HG02943 (cell line): Measurements from ENCODE around the gene MEMO1.
"Not testable (repeated sequence)": the region's sequence is repeated elsewhere in the genome, so short reads cannot be mapped to it uniquely, and the experiment has no call there.

ENCODE experiments used
- ATAC-seq: cut with Tn5 transposase; IDR thresholded peaks from one replicate; pipeline ENCODE4 v1.9.1; 2021; ENCODE audit warnings: mild to moderate bottlenecking, low read depth, moderate library complexity; ENCODE audit not compliant: unreplicated experiment

MEMO1 gene

DNA sequence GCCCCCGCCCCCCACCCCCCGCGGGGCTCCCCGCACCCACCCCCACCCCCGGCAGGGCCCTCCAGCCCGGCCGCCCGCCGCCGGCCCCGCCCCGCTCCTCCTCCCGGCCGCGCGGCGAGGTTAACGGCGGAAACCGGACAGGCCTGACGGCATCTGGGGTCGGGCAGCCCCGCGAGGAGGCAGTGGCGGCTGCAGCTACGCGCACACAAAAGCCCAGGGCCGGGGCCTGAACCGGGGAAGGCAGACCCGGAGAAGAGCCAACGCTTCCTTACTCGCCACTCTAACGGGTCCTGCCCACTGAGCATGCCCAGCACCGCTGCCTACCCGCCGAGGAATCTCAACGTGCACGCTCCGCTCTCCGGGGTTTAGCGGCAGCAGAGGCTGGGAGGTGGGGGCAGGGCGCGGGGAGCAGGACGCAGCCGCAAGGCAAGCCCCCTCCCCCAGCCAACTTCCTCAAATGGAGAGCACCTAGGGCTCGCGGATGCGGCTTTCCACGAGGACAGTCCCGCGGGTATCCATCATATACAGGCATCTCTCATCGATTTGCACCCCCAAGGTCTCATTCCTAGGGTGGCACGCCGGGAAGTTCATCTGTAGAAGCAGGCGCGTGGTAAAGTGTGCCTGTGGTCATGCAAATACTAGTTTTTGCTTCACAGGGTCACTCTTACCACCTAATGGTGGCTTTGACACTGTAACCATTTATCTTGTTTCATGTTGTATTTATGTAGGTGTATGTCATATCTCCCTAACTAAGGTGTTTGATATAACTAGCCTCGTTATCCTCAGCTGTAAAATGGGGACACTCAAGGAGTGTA is at the start of gene MEMO1:
MEMO1 (minus strand) TSS at position 339 of the 815 bp plus-strand sequence. CDS start 761 bp downstream, outside the sequence.
- peak; percentile 56 for ATAC-seq

DNA sequence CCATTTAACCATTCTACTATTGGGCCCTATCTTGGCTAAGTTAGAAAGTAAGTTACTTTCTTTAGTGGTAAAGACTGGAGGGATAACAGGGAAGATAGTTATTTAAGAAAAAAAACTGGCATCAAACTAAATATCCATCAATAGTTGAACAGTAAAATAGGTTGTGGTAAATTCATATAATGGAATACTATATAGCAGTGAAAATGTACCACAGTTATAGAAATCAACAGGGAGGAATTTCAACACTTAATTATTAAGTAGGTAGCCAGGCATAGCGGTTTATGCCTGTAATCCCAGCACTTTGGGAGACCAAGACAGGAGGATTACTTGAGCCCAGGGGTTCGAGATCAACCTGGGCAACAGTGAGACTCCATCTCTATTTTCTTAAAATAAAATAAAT is 49.5 kb upstream of the MEMO1 start:
- no peak for ATAC-seq

DNA sequence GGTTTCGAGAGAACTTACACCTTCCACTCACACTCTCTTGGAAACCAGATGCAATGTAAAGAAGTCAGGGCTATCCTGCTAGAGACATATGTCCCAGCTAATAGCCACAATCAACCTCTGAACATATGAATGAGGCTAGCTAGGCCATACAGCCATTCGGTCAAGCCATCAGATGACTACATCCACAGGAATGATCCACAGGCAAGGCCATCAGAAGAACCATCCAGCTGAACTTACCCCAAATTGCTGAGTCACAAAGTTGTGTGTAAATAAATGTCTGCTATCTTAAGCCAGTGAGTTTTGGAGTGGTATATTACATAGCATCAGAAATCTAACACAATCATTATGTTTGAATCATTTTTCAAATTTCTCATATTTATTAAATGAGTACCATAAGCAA is 47.3 kb upstream of the MEMO1 start:
- no peak for ATAC-seq

DNA sequence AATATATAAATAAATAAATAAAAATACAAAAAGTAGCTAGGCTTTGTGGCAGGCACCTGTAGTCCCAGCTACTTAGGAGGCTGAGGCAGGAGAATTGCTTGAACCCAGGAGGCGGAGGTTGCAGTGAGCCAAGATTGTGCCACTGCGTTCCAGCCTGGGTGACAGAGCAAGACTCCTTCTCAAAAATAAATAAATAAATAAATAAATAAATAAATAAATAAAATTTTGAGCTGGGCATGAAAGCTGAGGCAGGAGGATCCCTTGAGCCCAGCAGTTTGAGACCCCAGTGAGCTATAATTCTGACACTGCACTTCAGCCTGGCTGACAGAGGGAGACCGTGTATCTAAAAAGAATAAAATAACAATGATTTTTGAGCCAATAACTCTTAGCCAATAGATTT is 43.8 kb upstream of the MEMO1 start:
- not testable (repeated sequence) for ATAC-seq

DNA sequence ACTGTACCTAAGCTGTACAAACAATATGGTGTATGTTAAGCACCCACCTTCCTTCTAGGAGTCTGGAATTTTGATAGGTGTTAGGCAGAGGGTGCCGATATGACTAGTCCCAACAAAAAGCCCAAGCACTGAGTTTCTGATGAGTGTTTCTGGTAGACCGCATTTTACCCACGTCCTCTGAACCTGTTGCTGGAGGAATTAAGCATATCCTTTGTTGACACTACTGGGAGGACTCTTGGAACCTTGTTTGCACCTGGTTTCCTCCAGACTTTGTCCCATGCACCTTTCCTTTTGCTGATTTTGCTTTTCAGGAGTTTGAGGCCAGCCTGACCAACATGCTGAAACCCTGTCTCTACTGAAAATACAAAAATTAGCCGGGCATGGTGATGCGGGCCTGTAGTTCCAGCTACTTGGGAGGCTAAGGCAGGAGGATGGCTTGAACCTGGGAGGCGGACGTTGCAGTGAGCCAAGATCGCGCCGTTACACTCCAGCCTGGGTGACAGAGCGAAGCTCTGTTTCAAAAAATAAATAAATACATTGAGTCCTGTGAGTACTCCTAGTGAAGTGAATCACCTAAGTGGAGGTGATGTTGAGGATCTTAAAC is 41.1 kb upstream of the MEMO1 start:
- ATAC-seq = no peak

DNA sequence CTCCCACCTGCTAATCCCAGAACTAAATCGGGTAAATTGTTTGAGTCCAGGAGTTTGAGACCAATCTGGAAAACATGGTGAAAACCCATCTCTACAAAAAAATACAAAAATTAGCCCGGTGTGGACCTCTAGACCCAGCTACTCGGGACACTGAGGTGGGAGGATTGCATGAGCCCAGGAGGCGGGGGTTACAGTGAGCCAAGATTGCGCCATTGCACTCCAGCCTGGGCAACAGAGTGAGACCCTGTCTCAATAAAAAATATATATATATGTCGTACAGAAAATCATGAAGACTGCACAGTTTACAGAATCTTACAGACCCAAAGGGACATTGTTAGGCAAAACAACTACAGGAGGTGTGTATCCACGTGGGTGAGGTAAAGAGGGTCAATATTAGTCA is 32.8 kb upstream of the MEMO1 start:
- ATAC-seq = no peak

DNA sequence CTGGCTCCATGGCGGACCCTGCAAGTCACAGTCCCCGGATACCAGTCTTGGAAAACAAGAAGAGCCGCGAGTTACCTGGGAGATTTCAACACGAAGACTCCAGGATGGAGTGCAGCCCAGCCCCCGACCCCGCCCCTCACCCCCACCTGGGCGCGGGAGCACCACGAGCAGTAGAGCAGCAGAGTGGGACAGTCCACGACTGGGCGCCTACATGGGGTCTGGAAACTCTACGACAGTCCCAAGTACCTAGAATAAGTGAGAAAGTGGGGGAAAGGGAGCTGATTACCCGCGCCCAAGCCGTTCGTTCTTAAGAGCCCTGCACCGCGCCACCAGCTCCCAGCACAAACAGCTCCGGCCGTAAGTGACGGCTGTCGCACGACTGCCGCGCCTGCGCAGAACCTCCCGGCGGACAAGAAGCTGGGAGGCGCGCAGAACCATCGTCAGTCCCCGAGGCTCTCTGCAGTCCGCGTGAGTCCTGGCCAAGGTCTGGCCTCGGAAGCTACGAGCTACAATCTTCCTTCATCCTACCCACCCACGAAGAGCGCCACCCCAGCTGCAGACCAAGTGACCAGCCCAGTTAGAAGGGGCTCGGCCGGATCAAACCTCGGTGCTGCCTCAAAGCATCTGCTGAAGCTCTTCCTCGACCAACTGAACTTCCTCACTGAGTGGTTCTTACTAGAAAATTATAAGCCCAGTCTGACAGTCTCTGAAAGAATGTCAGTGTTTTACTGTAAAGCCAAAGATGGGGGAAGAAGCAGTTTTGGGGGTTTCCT is 28.8 kb upstream of the MEMO1 start, which contains the start of gene DPY30:
DPY30 (minus strand) TSS at position 359 of the 773 bp plus-strand sequence; CDS start at position 10, 349 bp downstream.
- ATAC-seq = peak; percentile 77

DNA sequence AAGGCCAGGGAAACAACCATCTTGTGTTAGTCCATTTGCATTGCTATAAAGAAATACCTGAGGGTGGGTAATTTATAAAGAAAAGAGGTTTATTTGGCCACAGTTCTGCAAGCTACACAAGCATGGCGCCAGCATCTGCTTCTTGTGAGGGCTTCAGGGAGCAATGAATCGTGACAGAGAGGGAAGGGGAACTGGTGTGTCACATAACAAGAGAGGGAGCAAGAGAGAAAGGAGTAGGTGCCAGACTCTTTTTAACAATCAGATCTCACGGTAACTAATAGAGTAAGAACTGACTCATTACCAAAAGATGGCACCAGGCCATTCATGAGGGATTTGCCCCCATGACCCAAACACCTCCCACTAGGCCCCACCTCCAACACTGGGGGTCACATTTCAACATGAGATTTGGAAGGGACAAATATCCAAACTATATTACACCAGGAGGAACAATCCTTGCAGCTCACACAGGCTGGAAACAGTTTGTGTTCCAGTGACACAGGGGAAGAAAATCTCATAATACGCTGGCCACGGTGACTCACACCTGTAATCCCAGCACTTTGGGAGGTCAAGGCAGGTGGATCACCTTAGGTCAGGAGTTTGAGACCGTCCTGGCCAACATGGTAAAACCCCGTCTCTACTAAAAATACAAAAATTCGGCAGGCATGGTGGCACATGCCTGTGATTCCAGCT is 23.5 kb upstream of the MEMO1 start:
- ATAC-seq = not testable (repeated sequence)

DNA sequence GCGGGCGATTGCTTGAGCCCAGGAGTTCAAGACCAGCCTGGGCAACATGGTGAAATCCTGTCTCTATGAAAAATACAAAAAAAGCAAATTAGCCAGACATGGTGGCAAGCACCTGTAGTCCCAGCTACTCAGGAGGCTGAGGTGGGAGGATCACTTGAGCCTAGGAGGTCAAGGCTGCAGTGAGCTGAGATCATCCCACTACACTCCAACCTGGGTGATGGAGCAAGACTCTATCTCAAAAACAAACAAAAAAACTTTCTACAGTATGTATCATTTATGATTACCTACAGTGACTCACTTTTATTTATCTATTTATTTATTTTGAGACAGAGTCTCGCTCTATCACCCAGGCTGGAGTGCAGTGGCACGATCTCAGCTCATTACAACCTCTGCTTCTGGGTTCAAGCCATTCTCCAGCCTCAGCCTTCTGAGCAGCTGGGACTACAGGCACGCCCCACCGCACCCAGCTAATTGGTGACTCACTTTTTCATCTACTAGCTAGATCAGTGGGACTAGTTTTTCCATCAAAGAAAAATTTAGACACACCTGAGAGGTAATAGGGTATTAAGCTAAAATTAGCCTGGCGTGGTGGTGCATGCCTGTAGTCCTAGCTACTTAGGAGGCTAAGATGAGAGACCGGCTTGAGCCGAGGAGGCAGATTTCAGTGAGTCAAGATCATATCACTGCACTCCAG is 8.1 kb upstream of the MEMO1 start:
- not testable (repeated sequence) for ATAC-seq

DNA sequence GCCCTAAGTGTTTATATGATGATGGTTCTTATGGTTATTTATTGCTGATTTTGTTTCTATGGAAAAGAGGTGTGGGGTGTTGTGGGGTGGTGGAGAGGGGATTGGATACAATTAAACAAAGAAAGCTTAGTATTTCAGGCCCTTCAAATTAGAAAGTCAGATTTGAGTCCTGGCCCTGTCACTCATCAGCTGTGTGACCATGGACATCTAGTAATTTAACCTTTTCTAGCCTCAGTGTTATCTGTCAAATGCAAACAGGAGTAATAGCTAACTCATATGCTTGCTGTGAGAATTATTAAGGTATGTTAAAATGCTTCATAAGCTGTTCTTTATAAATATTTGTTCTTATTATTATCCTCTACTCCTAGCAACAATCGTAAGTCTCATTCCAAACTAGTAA is 2.1 kb upstream of the MEMO1 start:
- no peak for ATAC-seq

DNA sequence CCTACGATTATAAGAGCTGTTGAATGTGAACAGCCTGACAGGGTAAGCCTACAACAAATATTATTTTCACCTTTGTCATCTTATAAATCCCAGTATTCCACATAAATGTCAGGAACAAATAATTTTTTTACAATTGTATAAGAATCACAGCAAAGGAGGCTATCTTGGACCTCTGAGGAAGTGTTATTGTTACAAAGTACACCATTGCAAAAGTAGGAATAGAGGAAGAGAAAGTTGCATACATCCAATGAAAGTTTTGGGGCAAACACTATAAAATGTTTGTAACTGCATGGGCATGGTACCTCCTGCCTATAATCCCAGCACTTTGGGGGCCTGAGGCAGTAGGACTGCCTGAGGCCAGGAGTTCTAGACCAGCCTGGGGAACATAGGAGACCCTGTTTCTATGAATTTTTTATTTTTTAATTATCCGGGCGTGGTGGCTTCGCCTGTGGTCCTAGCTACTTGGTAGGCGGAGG is 715 bp upstream of the MEMO1 start:
- no peak for ATAC-seq

DNA sequence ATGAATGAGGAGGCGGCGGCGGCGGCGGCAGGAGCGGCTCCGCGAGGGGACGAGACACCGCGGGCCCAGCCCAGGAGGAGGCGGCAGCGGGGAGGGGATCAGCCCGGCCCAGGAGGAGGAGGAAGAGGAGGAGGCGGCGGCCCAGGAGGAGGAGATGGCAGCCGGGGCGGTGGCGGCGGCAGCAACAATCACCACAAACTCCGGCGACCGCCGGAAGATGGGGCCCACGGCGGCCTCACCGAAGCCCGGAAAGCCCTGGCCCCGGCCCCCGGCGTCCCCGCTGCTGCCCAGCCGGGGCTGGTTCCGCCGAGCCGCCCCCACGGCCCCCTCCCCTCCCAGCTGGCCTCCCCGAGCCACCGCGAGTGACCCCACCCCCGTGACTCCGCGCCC is 533 bp downstream of the MEMO1 start:
- ATAC-seq = peak; percentile 53

DNA sequence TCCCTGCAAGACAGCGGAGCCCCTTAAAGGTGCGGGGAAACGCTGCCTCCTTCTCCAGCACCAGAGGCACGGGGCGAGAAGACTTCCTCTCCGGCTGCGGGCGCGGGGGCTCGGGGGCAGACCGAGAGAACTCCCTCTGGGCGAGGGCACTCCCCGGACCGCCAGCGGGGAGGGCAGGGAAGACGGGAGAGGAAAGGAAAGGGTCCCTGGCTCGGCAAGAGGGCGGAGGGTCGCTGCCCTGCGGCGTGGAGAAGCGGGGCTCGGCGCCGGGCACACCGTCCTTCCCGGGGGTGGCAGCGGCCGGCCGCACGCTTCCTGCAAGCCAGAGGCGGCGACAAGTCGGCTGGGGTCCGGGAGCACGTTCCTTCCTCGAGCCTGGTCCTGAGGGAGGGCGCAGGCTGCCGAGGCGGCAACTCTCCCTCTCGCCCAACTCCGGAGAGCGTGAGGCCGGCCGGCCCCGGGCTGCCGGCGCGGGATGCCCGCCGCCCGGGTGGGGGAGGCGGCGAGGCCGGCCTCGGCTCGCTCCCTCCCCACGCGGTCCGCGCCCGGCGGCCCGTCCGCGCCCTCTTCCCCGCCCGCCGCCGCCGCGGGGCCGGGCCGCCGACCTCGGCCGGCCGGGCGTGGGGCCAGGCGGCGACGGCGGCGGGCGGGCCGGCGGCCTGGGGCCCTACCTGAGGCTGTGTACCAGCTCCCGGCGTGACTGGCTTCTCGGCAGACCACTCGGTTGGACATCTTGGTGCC is 1.1 kb downstream of the MEMO1 start:
- peak; percentile 12 for ATAC-seq

DNA sequence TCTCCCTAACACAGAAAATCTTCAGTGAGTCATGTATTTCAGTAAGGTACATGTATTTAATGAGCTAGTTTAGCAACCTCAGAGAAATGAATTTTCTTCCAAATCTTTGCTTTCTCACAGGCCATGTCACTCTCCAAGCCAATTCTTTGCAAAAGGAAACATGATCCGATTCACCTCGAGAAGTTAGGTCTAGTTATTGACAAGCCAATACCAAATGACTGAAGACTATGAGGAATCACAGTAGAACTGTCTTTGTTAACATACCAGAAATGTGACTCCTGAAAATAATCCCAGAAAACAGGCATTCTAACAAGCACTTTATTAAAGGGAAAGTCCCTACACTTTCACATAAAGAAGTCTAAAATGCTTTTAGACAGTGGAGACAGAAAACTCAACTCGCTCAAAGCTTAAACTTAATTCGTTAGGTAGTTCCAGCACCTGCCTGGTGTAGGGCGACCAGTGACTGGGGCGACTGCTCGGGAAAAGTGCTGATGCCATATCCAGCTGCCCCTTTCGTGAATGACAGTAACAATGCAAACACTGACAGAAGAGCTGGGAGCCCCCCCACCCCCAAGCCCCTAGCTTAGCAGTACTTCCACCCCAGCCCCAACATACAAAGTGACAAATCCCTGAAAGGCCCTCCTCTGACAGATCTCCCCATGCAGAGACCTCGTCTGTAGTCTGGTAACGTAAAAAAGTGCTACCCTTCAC is 1.8 kb downstream of the MEMO1 start:
- no peak for ATAC-seq

DNA sequence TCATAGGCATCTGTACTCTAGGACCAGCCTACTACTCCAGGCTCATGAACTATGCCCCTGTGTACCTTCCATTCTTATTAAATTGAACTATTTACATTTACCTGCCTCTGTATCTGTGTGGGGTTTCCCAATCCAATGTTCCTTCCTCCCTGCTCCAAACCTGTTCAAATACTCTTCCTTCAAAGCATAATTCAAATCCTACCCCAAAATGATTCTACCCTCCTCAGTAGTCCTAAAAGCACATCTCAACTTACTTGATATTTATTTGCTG is 3.8 kb downstream of the MEMO1 start:
- ATAC-seq = no peak

DNA sequence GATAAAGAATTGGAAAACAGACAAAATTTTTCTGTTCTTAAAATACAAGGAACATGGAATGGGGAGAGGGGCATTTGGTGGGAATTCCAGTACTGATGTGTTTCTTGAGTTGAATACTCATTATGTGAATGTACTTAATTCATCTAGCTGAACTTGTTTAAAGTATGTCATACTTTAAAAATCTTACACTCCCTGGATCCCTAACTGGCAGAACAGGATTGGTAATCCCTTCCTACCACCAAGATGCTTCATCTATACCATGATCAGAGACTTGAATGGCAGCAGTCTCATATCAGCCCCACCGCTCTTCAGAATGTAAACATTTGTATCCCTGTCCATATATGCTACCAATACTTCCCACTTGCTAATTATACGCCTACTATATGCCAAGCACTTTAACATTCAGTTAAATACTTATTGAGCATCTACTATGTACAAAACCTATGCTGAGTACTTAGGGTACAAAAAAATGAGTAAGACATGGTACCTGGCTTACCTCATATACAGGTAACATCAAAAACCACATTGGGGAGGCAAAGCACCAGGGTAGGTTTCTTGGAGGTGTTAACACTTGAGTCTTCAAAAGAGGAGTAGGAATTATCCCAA is 5.3 kb downstream of the MEMO1 start:
- no peak for ATAC-seq

DNA sequence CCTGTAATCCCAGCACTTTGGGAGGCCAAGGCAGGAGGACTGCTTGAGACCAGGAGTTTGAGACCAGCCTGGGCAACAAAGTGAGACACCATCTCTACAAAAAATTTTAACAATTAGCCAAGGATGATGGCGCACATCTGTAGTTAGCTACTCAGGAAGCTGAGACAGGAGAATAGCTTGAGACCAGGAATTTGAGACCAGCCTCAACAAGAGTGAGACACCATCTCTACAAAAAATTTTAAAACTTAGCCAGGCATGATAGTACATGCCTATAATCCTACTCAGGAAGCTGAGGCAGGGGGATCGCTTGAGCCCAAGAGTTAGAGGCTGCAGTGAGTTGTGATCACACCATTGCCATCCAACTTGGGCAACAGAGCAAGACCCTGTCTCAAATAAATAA is 7.0 kb downstream of the MEMO1 start:
- ATAC-seq = no peak

DNA sequence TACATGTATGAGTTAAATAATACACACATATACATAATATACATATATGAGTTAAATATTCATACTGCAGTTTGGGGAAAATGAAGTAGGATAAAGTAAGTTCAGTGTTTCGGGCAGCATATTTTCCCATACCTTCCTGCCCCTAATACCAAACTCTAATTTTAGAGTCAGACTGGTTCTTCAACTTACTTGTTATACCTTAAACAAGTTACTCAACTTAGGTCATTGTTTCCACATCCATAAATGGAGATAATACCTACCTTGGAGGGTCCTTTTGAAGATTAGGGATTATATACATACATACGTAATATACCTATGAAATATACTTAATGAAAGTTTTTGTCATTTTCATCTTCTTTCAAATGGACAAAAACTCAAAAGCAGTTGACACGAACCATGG is 8.4 kb downstream of the MEMO1 start:
- no peak for ATAC-seq

DNA sequence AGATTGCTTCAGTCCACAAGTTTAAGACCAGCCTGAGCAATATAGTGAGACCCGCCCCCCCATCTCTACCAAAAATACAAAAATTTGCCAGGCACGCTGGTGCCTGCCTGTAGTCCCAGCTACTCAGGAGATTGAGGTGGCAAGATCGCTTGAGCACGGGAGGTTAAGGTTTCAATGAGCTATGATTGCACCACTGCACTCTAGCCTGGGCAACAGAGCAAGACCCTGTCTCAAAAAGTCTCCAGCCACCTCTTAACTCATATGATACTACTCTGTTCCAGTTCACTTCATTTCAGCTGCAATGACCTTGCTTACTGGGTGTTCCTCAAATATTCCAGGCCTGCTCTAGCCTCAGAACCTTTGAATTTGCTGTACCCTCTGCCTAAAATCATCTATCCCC is 11.4 kb downstream of the MEMO1 start:
- ATAC-seq = no peak
